ENCODE measurements around the gene MDH1. TPM values are rescaled to one million over a fixed set of nuclear protein-coding genes. Genes with fewer than 3 reads are reported as not detected.

Gene MDH1
- total RNA-seq: 100 to 1,000 TPM in 1 of 2 donors, 10 to 100 TPM in 1; 66.1 to 103 TPM

- ATAC-seq (ENCODE audit: insufficient number of reproducible peaks, low FRiP score, low read depth) (peak; percentile 97), DNase-seq (ENCODE audit: low spot score) (peak; percentile 79)
- Histone ChIP-seq H3K36me3 (no peaks in the 10 kb centered on the region), H3K4me1 (ENCODE audit: control insufficient read depth in 1 of 2, low read depth in 2 of 2) (peaks cover 23 to 35% of the 10 kb centered on the region in 2 donors), H3K4me3 (peak within 1 kb of the TSS; percentile 90), H3K27me3 (replicated peaks; ENCODE audit: insufficient read depth) (no peaks in the 10 kb centered on the region), H3K9me3 (no peaks in the 10 kb centered on the region), H3K27ac (peak within 1 kb of the TSS; percentile 85 to 92)
- no peak for TF ChIP-seq CTCF (IDR thresholded peaks at IDR 0.05)
Observed at GRCh38 chr2:63588385-63589147, at the start of gene MDH1, which contains the start of gene WDPCP. Gene MDH1 (plus strand): TSS chr2:63588963. CDS start chr2:63589044, 81 bp downstream. Gene WDPCP (minus strand): TSS chr2:63588477. CDS start chr2:63588271, 206 bp downstream.

- Histone ChIP-seq H3K9me3 (no peaks in the 10 kb centered on the region), H3K4me3 (no peak overlapping the region), H3K27me3 (replicated peaks; ENCODE audit: insufficient read depth) (no peaks in the 10 kb centered on the region), H3K36me3 (no peaks in the 10 kb centered on the region), H3K27ac (no peak overlapping the region), H3K4me1 (ENCODE audit: control insufficient read depth in 1 of 2, low read depth in 2 of 2) (no peaks in the 10 kb centered on the region)
- DNase-seq (ENCODE audit: low spot score): no peak
- TF ChIP-seq CTCF (IDR thresholded peaks at IDR 0.05): no peak
- ATAC-seq (ENCODE audit: insufficient number of reproducible peaks, low FRiP score, low read depth): no peak
Observed at GRCh38 chr2:63539416-63540162, 49.2 kb upstream of the MDH1 start.

- H3K36me3 ChIP-seq: no peaks in the 10 kb centered on the region
- H3K9me3 ChIP-seq: no peaks in the 10 kb centered on the region
- no peaks in the 10 kb centered on the region for H3K4me1 ChIP-seq (ENCODE audit: control insufficient read depth in 1 of 2, low read depth in 2 of 2)
- H3K4me3 ChIP-seq: no peak overlapping the region
- no peak overlapping the region for H3K27ac ChIP-seq
- DNase-seq (ENCODE audit: low spot score) (no peak), ATAC-seq (ENCODE audit: insufficient number of reproducible peaks, low FRiP score, low read depth) (no peak)
- no peak for TF ChIP-seq CTCF (IDR thresholded peaks at IDR 0.05)
- H3K27me3 ChIP-seq (replicated peaks; ENCODE audit: insufficient read depth): no peaks in the 10 kb centered on the region
Observed at GRCh38 chr2:63544017-63544627, 44.6 kb upstream of the MDH1 start.

- no peaks in the 10 kb centered on the region for H3K36me3 ChIP-seq
- H3K4me1 ChIP-seq (ENCODE audit: control insufficient read depth in 1 of 2, low read depth in 2 of 2): no peaks in the 10 kb centered on the region
- H3K9me3 ChIP-seq: no peaks in the 10 kb centered on the region
- no peak for TF ChIP-seq CTCF (IDR thresholded peaks at IDR 0.05)
- no peak for DNase-seq (ENCODE audit: low spot score)
- no peaks in the 10 kb centered on the region for H3K27me3 ChIP-seq (replicated peaks; ENCODE audit: insufficient read depth)
- no peak overlapping the region for H3K4me3 ChIP-seq
- ATAC-seq (ENCODE audit: insufficient number of reproducible peaks, low FRiP score, low read depth): no peak
- H3K27ac ChIP-seq: no peak overlapping the region
Observed at GRCh38 chr2:63545023-63545422, 43.7 kb upstream of the MDH1 start.

GRCh38 chr2:63553049-63553448 is 35.7 kb upstream of the MDH1 start:
- Histone ChIP-seq H3K9me3 (no peaks in the 10 kb centered on the region), H3K27me3 (replicated peaks; ENCODE audit: insufficient read depth) (no peaks in the 10 kb centered on the region), H3K4me1 (ENCODE audit: control insufficient read depth in 1 of 2, low read depth in 2 of 2) (no peaks in the 10 kb centered on the region), H3K36me3 (no peaks in the 10 kb centered on the region), H3K27ac (no peak overlapping the region), H3K4me3 (no peak overlapping the region)
- no peak for TF ChIP-seq CTCF (IDR thresholded peaks at IDR 0.05)
- DNase-seq (ENCODE audit: low spot score): no peak
- no peak for ATAC-seq (ENCODE audit: insufficient number of reproducible peaks, low FRiP score, low read depth)
